GM12878 (cell line): ENCODE results near the gene JAG1. TPM values are rescaled to one million over a fixed set of nuclear protein-coding genes. Genes with fewer than 3 reads are reported as not detected.

ENCODE experiments used
- ATAC-seq: fragments of 200-7000 bp; cut with Tn5 transposase; 3 replicates; pipeline ENCODE4 v1.9.1; 2020; ENCODE audit warnings: mild to moderate bottlenecking, moderate library complexity
- BruUV-seq: library from RNA; stranded (reverse); fragments of 400-500 nt; replicated peaks from 2 replicates; lab custom pipeline; 2021; lab: Mats Ljungman, UMichigan
- CTCF ChIA-PET: fragments of 300-600 bp; sonication (Branson Sonifier 250); formaldehyde crosslinking; extraction: SDS; loops from one replicate; lab custom pipeline; 2021; ENCODE audit warnings: inconsistent platforms; lab: Yijun Ruan, JAX
- POLR2A ChIA-PET: fragments of 350-600 bp; formaldehyde crosslinking; extraction: SDS; loops from one replicate; lab custom pipeline; 2021; ENCODE audit warnings: inconsistent platforms; lab: Charles Lee
- RAD21 ChIA-PET: fragments of 300-600 bp; sonication (Branson Sonifier 250); formaldehyde crosslinking; loops from one replicate; lab custom pipeline; 2023; ENCODE audit warnings: antibody characterized with exemption; ENCODE audit not compliant: unreplicated experiment; lab: Charles Lee
- SMC1A ChIA-PET: fragments of 300-600 bp; sonication (Branson Sonifier 250); formaldehyde crosslinking; loops from one replicate; lab custom pipeline; 2023; ENCODE audit not compliant: unreplicated experiment, uncharacterized antibody; lab: Charles Lee
- DNase-seq: peaks from one replicate; pipeline ENCODE4 v3.0.0-alpha.2; 2011; ENCODE audit warnings: low read depth, low spot score
- FAIRE-seq: peaks from 3 replicates; lab custom pipeline; 2011; peaks lifted over from hg19 to GRCh38; lab: Jason Lieb, UNC
- H2AFZ ChIP-seq: 2 replicates; pipeline ENCODE4 v1.6.0; 2011; ENCODE audit warnings: low read depth, low read length, control low read depth; ENCODE audit not compliant: control insufficient read depth
- H3K27ac ChIP-seq: 2 replicates; pipeline ENCODE4 v1.5.1; 2011; ENCODE audit warnings: control low read depth; ENCODE audit not compliant: control insufficient read depth, insufficient read depth
- H3K27me3 ChIP-seq, 2 experiments: replicated peaks in 1 of 2; 2 replicates each; pipeline versions ENCODE4 v1.6.0 to v1.6.1; 2011; ENCODE audit warnings: low read length in 1 of 2; ENCODE audit not compliant: control insufficient read depth in 2 of 2, insufficient read depth in 2 of 2
- H3K36me3 ChIP-seq, 2 experiments: 2 replicates each; pipeline ENCODE4 v1.5.1; 2011; ENCODE audit warnings: low read length in 1 of 2; ENCODE audit not compliant: control insufficient read depth in 2 of 2, insufficient read depth in 2 of 2
- H3K4me1 ChIP-seq: 2 replicates; pipeline ENCODE4 v1.6.1; 2011; ENCODE audit warnings: mild to moderate bottlenecking, low read length, moderate library complexity, mixed read lengths; ENCODE audit not compliant: control insufficient read depth, insufficient read depth
- H3K4me2 ChIP-seq: 2 replicates; pipeline ENCODE4 v1.6.0; 2011; ENCODE audit warnings: control low read depth; ENCODE audit not compliant: control insufficient read depth, insufficient read depth
- H3K4me3 ChIP-seq: fragments of 200-600 bp; sonication (generic); 2 replicates; pipeline ENCODE4 v1.5.1; 2016
- H3K79me2 ChIP-seq: 2 replicates; pipeline ENCODE4 v1.6.0; 2011; ENCODE audit warnings: low read length; ENCODE audit not compliant: control insufficient read depth, insufficient read depth
- H3K9ac ChIP-seq: 2 replicates; pipeline ENCODE4 v1.8.0; 2011; ENCODE audit warnings: low read length, control low read depth, mixed read lengths; ENCODE audit not compliant: control insufficient read depth, insufficient read depth
- H3K9me3 ChIP-seq: replicated peaks from 3 replicates; pipeline ENCODE4 v1.5.1; 2011; ENCODE audit warnings: mild to moderate bottlenecking, low read length; ENCODE audit not compliant: control insufficient read depth, insufficient read depth
- H4K20me1 ChIP-seq: 2 replicates; pipeline ENCODE4 v1.6.0; 2011; ENCODE audit not compliant: control insufficient read depth, insufficient read depth
- IKZF2 ChIP-seq, 2 experiments: fragments of 450-650 bp; IDR thresholded peaks; 2 replicates each; pipeline ENCODE4 v1.6.1; 2017; ENCODE audit warnings: mild to moderate bottlenecking in 2 of 2, moderate library complexity in 2 of 2
- LARP7 ChIP-seq: fragments of 450-650 bp; IDR thresholded peaks from 2 replicates; pipeline ENCODE4 v1.6.1; 2017; ENCODE audit warnings: mild to moderate bottlenecking
- MLLT1 ChIP-seq: fragments of 450-650 bp; IDR thresholded peaks from 2 replicates; pipeline ENCODE4 v1.6.1; 2016; ENCODE audit warnings: mild to moderate bottlenecking
- MYB ChIP-seq: fragments of 150-350 bp; IDR thresholded peaks from 2 replicates; pipeline ENCODE4 v1.6.1; 2014; ENCODE audit warnings: mild to moderate bottlenecking, low read depth, low read length, borderline replicate concordance
- WGBS: methylation state at CpG from one replicate; pipeline ENCODE4 v1.1.6; 2016; ENCODE audit warnings: low lambda C conversion rate; ENCODE audit not compliant: insufficient replicate concordance, insufficient coverage; ENCODE audit errors: missing lambda C conversion rate; 5-methylcytosine and 5-hydroxymethylcytosine counted together
- in situ Hi-C: fragments of 300-500 bp; cut with MboI; formaldehyde crosslinking; loops from 9 replicates; pipeline ENCODE4 v1.14.3; 2018; ENCODE audit warnings: mixed read lengths
- intact Hi-C: fragments of 100-400 bp; cut with micrococcal nuclease; formaldehyde crosslinking; loops from one replicate; pipeline ENCODE4 v1.14.2; 2022; ENCODE audit not compliant: unreplicated experiment
- polyA plus RNA-seq, 11 experiments: library from polyadenylated mRNA; depleted of rRNA in 4 of 11; unstranded in 6 of 11; stranded (reverse) in 5 of 11; fragments of >200 nt; fragmentation: Nextera tagmentation in 4 of 11; fragmentation: Illumina TruSeq in 1 of 11; extraction: Ambion mirVana in 4 of 11; extraction: Trizol in 1 of 11; gene quantifications; 1 replicate in 1 of 11; 2 replicates in 10 of 11; pipeline versions ENCODE4 v1.2.1 to v1.2.3, GENCODE V29; 2011 to 2016; ENCODE audit warnings: inconsistent platforms in 2 of 11, missing spikeins in 2 of 11, low read depth in 1 of 11
- total RNA-seq, 4 experiments: library from RNA; depleted of rRNA in 3 of 4; stranded (reverse); fragments of >200 nt in 3 of 4; fragmentation: Illumina TruSeq in 1 of 4; extraction: Trizol in 1 of 4; gene quantifications; 2 replicates each; pipeline versions ENCODE4 v1.2.1 to v1.2.3, GENCODE V29; 2013 to 2021

The JAG1 gene
- total and polyA plus RNA-seq, 10 of the 15 experiments (the other 5 are each of a cell fraction or from before 2014, with no cell fraction given) = 0.66 to 6.9 (median 1.8) TPM

GRCh38 chr20:10680571-10680970 lies 6.8 kb upstream of the JAG1 start:
- Histone ChIP-seq H3K79me2 (no peaks in the 10 kb centered on the region), H3K4me3 (no peak overlapping the region), H3K9me3 (no peaks in the 10 kb centered on the region), H3K9ac (no peak overlapping the region), H3K36me3 (no peaks in the 10 kb centered on the region), H3K27me3 (peaks cover 0 to 3% of the 10 kb centered on the region in 2 experiments; a peak in 3 of 4 replicates), H4K20me1 (no peaks in the 10 kb centered on the region), H3K4me1 (no peaks in the 10 kb centered on the region), H2AFZ (no peak overlapping the region), H3K4me2 (no peak overlapping the region), H3K27ac (no peak overlapping the region)
- ChIA-PET POLR2A (no interaction called here), RAD21 (no interaction called here), SMC1A (interaction anchor here (1.4 kb wide), 1 partner anchor 153 kb away, joined by 3 read pairs; no protein-coding TSS in a partner anchor), CTCF (no interaction called here)
- WGBS = 33% methylated on average over 4 of the region's 4 CpGs
- no TSS peak for BruUV-seq
- no peak for ATAC-seq
- FAIRE-seq = no peak
- no peak for DNase-seq
- intact Hi-C loops (no loop called here), in situ Hi-C loops (no loop called here)
- no peak for TF ChIP-seq IKZF2 (IDR thresholded peaks at IDR 0.05)

- H3K4me1 ChIP-seq = no peaks in the 10 kb centered on the region
- no peak overlapping the region for H3K4me3 ChIP-seq
- H3K9me3 ChIP-seq = no peaks in the 10 kb centered on the region
- peaks cover 0 to 7% of the 10 kb centered on the region in 2 experiments; a peak in 3 of 4 replicates for H3K27me3 ChIP-seq
- no peaks in the 10 kb centered on the region for H3K36me3 ChIP-seq
- no peak overlapping the region for H2AFZ ChIP-seq
- WGBS = 33% methylated on average over 4 of the region's 4 CpGs
- no peak overlapping the region for H3K27ac ChIP-seq
- CTCF ChIA-PET = interaction anchor here (1.1 kb wide), 1 partner anchor 865 kb away, joined by 3 read pairs; no protein-coding TSS in a partner anchor
- no peak for FAIRE-seq
- H3K79me2 ChIP-seq = no peaks in the 10 kb centered on the region
- RAD21 ChIA-PET = interaction anchor here (0.9 kb wide), 1 partner anchor 15 kb away, joined by 3 read pairs; no protein-coding TSS in a partner anchor
- no TSS peak for BruUV-seq
- POLR2A ChIA-PET = no interaction called here
- no peak overlapping the region for H3K4me2 ChIP-seq
- SMC1A ChIA-PET = interaction anchor here (1.4 kb wide), 1 partner anchor 155 kb away, joined by 3 read pairs; no protein-coding TSS in a partner anchor
- intact Hi-C loops (loop anchor here (10.0 kb wide), 3 partner anchors 204 to 726 kb away; no protein-coding TSS in a partner anchor), in situ Hi-C loops (loop anchor here (10.0 kb wide), 1 partner anchor 866 kb away; no protein-coding TSS in a partner anchor)
- no peak for DNase-seq
- no peak overlapping the region for H3K9ac ChIP-seq
- no peaks in the 10 kb centered on the region for H4K20me1 ChIP-seq
- no peak for ATAC-seq
- TF ChIP-seq MLLT1 (no peak), MYB (no peak), LARP7 (no peak)
- TF ChIP-seq, all 136 proteins: peak for 0
These were observed 5.5 kb upstream of the JAG1 start for GRCh38 chr20:10679269-10679668.
